Occipital lobe (tissue), 2 donors: ENCODE results near the gene ST6GALNAC3. TPM values are rescaled to one million over a fixed set of nuclear protein-coding genes. Genes with fewer than 3 reads are reported as not detected.

ENCODE experiments used
- DNase-seq: peaks from one replicate; lab custom pipeline; 2025; lab: John Stamatoyannopoulos, UW
- total RNA-seq: library from RNA; depleted of rRNA; stranded (reverse); fragments of >200 nt; gene quantifications from one replicate; pipeline ENCODE4 v1.2.3, GENCODE V29; 2014

The ST6GALNAC3 gene
- total RNA-seq, 1 donor from 2014 or later: 16.5 TPM

DNA sequence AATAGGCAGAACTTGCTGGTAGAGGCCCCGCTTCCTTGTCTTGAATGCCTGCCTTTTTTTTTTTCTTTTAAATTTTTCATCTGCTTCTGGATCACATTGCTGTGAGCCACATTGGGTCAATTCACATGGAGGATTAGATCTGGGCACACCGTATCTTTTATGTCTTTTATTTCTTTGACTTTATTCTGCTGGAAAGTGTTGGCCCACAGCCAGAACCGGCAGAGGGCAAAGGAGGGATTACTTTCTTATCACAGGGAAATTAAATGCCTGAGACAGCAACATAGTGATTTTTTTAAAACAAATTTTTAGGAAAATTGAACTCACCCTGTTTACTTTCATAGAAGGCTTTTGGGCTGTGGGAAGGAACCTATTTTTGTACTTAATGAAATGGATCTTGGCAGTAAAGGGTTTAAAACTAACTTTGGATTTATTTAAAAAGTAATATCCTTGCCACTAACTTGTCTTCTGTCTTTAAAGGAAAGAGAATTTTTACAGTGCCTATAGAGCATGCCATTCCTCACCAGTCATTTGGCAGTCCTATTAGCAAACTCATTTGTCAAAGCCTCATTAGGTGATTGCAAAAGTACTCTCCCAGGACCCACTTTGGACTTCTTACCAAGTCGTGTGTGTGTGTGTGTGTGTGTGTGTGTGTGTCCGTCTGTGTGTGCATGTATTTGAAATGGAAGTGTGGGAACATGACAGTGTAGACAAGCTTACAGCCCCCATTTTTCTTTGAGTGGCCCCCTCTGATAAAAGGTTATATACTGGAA, 68.4 kb downstream of the ST6GALNAC3 start:
- no peak for DNase-seq

DNA sequence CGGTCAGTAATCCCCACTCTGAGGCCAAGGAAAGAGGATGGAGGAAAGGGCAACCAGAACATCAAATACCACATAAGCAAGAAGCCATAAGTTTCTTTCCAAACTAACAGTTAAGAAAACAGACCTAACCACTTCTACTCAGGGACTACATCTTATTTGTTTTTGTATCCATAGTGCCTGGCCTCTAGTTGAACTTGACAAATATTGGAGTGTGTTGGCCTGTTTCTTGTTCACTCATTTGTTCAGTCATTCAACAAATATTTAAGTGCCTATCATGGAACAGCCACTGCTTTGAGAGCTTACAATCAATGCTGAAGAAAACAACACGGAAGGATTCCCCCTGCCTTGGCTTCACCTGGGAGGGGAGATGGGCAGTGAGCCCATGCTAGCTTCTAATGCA, 69.7 kb downstream of the ST6GALNAC3 start:
- DNase-seq: no peak

DNA sequence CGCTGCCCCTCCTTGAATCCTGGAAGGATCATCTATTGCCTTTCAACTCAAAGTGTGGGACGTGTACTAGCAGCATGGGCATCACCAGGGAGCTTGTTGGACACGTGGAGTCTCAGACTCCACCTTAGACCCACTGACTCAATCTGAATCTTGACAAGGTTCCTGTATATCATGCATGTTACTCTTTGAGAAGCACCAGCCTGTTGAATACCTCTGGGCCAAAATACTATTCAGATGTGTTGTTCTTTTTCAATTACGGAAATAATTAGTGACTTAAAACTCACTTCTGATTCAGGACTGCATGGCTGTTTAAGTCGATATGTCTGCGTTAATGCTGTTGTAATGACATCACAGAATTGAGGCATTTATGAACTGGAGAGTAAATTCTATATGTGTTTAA, 70.8 kb downstream of the ST6GALNAC3 start:
- DNase-seq: no peak

DNA sequence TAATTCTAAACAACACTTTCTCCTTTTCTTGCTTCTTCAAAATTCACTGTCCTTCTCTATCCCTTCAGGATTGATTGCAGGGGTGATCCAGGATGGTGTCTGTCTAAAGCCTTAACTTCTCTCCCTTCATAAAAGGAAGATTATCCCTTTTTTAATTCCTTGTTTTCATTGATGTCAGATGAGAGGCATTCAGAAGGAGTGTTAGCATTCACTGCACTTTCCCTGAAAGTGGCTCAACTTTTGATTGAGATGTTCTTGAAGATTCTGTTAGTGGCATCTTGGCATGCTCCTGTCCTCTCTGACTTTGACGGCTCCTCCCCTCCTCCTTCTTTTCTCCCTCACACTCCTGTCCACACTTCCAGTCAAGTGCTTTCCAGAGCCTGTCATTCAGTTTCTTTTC, 71.6 kb downstream of the ST6GALNAC3 start:
- DNase-seq: no peak

DNA sequence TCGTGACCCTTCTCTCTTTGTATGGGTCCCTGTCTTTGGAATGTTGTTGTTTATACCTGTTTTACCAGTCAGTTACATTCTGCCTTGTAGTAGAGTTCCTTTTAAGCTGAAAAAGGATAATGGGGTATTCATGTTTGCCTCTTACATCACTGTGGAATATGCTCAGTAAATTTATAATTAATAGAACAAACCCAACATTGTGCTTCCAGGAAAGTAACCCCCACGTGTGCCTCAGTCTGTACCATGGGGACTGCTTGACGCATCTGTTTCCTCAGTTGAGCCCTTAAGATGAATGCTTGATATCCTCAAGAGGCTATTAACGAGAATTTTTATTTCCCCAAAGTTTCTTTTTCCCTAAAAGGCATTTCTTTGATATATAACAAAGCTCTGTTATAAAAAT, 73.4 kb downstream of the ST6GALNAC3 start:
- DNase-seq: no peak

DNA sequence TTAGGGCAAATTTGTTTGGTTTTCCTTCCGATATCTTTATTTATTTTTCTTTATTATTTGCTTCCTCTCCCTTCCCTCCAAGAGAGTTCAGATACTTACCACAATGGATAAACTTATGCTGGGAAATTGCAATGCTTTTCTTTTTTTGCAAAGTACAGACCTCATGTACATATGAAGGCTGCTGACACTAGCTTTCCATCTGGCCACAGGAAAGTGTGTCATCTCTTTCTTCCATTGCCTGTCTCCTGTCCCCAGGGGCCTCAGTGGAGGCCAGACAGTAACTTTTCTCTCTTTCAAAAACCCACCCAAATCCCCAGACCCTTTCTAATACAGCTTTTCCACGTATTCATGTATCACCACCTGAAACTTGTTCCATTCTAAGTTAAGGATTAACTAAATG, 73.9 kb downstream of the ST6GALNAC3 start:
- DNase-seq: no peak

DNA sequence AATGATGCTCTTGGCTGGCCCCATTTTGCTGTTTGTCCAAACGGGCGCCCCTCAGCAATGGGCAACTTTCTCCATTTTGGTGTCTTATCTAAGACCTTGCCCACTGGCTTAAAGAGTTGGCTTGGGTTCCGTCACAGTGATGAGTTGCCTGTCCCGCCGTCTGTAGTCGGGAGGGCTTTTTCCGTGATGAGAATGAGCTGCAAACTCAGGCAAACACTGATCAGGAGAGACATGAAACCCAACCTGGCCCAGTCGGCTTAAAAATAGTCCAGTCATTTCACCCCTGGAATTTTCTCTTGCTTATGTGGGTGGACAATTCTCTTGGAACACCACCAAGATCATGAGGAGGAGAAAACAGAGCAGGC, 79.3 kb downstream of the ST6GALNAC3 start:
- no peak for DNase-seq

DNA sequence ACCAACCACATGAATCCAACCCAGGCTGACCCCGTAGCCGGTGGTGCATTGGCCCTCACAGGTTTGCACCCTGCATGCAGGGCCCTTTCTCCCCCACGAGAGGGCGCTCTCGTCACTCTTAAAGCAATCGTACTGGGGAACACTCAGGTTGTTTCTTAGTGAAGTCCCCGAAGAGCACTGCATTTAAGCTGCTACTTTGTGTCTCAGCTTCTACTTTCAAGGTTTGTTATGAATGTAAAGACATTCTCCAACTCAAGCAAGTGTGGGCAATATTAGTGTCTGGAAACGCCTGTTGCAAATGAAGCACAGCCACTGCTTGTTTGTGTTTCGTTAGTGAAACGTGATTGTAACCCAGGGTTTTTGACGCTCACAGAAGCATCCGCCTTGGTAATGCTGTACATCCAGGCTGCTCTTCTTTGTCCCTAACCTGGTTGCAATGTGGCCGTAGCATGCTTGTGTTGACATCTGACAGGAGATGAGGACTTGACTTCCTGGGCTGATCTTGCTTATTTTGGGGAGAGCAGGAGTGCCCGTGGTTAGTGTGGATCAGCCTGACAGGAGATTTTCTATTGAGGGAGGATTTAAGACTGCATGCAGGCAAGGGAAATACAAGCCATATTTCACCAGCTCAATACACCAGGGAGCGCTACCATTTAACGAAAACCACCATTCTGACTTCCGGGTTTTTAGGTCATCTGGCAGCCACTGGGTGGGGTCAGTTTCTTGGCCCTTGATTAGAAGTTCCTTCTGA, 79.8 kb downstream of the ST6GALNAC3 start:
- peak; percentile 63 for DNase-seq

DNA sequence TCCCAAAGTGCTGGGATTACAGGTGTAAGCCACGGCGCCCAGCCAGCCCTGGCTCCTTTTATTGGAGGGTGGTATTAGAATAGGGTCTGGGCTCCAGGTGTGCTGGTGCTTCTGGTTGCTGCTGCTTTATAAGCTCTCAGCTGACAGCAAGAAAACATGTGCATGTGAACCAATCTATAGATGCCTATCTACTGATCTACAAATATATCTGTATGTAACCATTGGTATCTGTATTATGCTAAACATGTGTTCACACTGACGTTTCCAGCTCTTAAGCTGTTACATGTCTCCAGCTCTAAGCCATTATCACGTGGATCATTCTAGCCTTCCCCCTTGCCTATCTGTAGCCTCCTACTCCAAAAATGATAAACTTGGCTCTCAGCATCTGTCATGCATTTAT, 82.4 kb downstream of the ST6GALNAC3 start:
- no peak for DNase-seq

DNA sequence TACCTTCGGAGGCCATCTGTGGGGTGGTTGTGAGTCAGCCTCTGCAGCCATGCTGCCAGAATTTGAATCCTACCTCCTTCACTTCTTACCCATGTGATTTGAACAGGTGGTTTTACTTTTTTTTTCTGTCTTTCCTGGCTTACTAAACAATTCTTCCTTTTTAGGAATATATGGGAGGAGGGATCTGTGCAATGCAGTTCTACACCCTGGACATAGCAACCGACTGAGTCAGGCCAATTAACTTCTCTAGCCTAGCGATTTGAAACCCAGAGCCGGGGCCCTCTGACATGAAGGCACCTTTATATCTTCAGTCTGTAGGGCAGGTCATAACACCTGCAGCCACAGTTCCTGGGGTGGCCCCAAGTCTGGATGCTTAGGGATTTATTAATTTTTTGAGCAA, 83.6 kb downstream of the ST6GALNAC3 start:
- no peak for DNase-seq

DNA sequence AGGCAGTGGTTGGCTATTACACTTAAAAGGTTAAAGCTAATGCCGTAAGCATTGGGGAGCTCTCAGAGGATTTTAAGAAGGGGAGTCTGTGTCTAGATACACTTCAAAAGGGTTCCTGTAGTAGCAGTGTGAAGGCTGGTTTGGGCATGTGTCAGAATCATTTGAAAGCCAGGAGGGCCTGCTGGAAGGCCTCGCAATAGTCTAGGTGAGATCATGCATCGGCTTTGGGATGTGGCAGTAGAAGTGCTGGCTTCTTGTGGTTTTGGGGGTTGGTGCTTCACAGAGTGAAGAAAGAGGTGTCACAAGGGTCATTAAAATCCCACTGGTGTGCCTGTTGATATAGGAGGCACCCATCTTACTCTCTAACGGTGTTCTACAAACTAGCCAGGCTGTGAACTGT, 85.7 kb downstream of the ST6GALNAC3 start:
- no peak for DNase-seq

DNA sequence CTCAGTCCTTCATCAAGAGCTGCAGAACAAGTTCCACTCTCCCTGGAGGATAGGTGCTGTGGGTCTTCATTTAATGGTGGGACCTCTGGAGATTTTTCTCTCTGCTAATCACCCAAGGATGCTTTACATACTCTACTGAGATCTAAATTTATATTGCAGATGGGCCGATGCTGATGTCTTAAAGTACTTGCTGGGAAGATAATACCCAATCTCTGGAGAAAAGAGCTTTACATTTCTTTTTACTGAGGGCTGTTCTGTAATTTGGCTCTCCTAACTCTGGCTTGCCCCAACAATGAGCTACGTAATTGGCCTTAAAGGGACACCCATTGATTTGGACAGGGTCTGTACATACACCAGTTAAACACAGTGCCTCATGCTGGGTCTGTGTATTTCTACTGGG, 86.9 kb downstream of the ST6GALNAC3 start:
- DNase-seq: no peak

DNA sequence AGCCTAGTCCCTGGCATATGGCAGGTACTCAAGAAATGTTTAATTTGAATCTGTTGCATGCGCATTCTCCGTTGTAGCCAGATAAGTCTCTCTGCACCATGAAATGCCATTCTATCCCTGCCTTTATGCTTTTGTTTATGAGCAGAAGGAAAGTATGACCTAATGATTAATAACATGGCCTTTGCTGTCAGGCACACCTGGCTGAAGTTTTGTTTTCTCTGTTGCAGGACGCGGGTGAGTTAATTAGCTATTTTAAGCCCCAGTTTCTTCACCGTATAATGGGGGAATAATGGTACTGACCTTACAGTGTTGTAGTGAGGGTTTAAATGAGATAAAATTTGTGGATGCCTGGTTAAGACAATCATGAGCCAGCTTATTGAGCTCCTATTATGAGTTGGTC, 87.7 kb downstream of the ST6GALNAC3 start:
- no peak for DNase-seq

DNA sequence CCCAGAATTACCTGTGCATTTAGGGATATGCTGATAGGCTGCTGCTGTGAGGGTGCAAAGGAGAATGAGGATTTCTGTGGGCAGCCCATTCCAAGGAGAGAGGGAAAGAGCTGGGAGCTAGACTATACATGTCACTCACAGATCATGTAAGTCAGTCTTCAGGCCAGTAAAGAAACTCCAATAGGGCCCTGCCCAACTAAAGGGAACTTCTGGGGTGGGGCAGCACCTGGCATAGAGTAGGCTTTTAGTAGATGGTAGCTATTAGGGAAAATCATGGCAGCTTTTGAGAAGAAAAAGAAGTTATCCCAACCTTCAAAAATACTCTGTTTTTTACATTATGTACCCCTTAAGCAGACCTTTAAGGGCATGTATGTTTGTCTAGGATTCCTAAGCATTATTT, 89.6 kb downstream of the ST6GALNAC3 start:
- no peak for DNase-seq

DNA sequence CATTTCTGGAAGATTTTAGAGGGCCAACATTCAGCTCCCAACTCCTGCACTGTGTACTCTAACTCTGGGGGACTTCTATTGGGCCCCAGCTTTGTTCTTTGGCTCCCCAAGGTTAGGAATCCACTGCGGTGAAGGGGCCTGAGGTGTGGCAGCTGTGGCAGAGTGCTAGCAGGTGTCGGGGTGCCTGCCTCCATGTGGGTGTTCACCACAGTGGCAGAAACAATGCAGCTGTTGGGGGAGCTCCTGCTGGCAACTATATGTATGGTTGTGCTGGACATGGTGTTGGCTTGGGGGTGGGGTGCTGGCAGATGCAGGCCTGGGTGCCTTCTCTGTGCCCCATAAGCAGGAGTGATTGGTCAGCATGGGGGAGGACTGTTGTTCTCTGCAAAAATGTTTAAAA, 95.5 kb downstream of the ST6GALNAC3 start:
- DNase-seq: no peak

DNA sequence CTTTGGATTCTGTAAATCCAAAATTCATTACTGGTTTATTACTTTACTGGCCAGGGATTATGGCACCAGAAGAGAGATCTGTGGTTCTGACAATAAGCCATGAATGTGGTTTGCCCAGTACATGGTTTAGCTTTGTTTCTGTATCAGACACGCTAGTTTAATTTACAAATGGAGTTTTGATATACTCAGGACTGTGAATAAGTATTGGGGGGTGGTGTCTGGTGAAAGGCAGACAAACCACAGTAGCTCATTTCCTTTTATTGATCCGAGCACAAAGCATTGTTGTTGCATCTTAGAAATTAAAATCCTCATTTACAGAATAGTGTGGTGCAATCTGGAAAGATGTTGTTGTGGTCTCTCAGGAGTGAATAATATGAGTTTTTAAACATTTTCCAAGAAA, 96.0 kb downstream of the ST6GALNAC3 start:
- no peak for DNase-seq

DNA sequence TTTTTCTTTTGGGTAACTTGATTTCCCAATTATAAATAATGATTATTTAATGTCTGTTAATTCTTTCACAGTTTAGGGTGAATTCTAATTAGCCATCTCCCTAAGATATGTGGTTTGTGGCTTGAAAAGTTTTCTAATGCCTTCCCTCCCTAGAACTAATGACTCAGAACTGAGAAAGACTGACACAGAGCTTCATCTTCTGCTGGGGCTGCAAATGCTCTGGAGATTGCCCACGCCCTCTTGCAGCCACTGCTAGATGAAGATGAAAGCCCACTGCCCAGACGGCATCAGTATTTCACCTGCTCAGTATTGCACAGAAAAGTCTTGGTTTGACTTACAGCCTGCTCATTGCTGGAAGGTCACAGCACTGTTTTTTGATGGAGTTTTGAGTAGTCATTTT, 101.5 kb downstream of the ST6GALNAC3 start:
- no peak for DNase-seq

DNA sequence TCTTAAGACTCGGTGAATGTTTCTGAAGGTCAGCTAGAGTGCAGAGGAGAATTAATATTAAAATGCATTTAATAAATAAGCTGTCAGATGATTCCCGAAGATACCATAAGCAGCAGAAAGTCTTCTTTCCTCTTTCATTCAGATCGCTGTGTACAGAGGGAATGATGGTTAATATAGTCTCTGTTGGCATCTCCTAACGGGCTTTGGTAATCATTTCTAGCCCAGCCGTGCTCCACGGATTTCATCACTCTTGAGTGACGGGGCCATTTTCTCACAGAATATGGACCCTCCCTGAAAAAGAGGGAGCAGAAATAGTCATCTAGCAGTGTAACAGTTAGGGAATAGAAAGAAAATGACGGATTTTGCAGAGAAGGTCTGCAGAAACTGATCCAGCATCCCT, 103.1 kb downstream of the ST6GALNAC3 start:
- DNase-seq: no peak

DNA sequence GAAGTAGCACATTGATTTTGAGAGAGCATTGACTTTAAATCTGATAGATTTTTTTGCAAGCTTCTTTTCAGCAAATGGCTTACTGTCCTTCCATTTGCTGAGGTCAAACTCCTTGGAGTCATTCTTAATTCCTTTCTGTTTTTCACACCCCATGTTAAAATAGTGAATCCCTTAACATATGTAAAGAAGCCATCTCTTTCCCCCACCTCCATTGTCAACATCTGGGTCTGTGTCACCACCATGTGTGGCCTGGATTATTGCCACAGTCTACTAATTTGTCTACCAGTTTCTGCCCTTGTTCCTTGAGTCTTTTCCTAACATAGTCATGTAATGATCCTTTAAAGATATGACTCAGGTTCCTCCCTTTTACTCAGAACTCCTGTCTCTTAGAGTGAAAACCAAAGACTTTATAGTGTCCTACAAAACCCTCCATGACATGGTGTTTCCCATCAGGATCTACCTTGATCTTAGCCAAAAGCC, 104.7 kb downstream of the ST6GALNAC3 start:
- DNase-seq: no peak

DNA sequence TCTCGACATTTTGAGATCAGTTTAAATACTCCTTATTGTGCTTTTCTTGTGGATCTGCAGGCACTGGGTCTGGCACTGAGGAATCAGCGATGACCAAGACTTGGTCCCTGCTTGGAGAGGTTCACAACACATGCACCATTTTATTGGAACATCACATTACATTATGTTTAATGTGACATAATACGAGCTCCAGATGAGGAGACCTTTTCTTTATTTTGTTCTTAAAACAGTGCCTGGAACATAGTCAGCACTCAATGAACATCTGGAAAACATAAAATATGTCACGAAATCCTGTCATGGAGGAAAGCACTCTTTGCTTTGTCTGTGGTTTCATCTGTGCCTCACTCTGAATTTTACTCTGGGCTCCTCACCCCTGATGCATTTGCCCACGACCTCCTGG, 110.7 kb downstream of the ST6GALNAC3 start:
- DNase-seq: no peak

DNA sequence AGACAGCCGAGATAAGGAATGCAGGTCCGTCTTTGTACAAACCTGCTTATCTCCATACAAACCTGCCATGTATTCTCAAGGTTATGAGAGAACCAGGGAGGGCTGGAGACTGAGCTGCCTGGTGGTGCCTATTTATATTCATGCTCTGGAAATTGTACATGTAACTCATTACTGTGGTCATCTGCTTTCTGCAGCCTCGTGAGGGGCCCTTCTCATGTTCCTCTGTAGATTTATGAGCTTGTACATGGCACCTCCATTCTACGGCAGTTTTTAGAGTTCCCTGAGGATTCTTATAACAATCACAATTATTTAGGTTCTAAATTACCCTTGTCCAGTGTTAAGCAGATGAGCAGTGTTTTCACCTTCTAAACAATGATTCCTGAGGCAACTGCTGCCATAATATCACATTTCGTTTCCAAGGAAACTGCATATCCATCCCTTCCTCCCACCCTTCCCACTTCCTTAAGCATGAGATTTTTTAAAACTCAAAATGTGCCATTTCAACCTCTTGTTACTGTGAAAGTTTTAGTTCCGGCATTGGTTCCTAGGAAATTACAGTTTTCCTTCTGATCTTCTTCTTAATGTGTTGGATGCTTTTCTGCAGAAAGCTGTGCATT, 112.1 kb downstream of the ST6GALNAC3 start:
- no peak for DNase-seq

DNA sequence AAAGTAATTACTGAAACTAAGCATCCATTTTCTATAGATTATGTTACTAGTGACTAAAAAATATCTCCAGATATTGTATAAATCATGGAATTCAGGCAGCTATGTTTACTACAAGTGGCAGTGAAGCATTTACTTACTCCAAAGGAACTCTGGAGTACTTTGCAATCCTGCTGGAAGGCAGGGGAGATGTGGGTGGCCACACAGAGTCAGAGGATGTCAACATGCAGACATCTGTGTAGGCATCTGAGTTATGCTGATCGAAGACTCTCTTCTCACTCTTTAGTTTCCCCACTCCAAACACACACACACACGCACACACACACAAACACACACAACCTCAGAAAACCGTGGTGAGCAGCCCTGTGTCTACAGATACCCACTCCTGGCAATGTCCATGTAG, 112.9 kb downstream of the ST6GALNAC3 start:
- DNase-seq: no peak

DNA sequence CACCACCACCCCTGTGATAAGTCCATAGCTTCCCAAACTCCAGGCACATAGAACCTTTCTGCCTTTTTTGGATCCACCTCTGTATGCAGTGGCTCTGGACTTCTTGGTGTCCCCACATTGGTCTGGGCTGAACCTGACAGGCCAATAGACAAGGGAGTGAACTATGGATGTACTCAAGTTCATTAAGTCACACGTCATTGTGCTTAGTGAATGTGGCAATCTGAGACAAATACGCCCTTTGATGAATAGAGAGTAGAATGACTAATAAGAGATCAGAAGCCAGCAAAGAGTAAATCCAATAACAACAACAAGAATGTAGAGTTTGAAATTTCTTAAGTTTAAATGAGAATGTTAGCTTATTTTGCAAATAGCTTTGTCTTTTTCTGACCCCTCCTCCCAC, 114.8 kb downstream of the ST6GALNAC3 start:
- no peak for DNase-seq
